Non-pigmented ciliary epithelial cell (primary cell): ENCODE data around the gene TBX20.
A peak's percentile ranks its signal among the peaks of the same experiment; 100 is the strongest.

ENCODE experiments used
- DNase-seq: peaks from one replicate; pipeline ENCODE4 v3.0.0-alpha.2; 2010; ENCODE audit warnings: low read depth

The TBX20 gene

GRCh38 chr7:35253710-35254495 lies at the start of gene TBX20:
TBX20 (minus strand) TSS chr7:35254100; CDS start chr7:35253620, 480 bp downstream.
- DNase-seq, result no peak

GRCh38 chr7:35289376-35289775 lies 35.5 kb upstream of the TBX20 start:
- no peak for DNase-seq

DNA sequence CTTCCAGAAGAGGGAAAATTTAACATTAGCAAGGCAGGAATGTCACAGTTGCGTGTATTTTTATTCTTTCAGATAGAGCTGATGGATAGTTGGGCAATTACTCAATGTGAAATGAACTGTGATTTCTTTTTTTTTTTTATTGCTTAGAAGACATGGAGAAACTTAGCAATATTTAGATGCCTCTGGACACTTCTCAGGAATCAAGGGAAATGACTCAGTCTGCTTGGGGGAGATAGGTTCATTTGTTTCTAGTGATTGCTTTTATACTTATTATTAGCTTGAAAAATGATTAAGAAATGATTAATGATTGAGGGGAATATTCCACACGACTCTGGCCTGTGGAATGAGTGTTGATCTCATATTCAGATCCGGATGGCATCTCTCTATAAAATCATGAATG lies 33.1 kb upstream of the TBX20 start:
- peak; percentile 17 for DNase-seq

DNA sequence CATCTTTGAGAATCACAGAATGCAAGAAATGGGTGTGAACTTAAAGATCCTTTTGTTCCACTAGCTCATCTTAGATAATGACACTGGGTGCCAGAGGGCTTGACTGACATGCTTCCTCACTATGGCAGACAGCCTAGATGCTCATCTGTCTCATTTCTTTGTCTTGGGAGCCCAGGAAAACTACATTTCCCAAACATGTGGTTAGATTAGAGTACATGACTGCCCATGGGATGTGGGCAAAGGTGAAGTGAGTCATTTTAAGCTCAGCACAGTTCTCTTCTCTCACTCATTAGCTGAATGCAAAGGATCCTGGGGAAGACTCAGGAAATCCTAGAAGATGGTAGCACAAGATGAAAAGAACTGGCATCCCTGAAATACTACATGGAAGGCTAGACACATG lies 32.5 kb upstream of the TBX20 start:
- DNase-seq, result peak; percentile 53

GRCh38 chr7:35285799-35286198 lies 31.9 kb upstream of the TBX20 start:
- no peak for DNase-seq

GRCh38 chr7:35280902-35281301 lies 27.0 kb upstream of the TBX20 start:
- DNase-seq, result no peak

GRCh38 chr7:35277359-35277758 lies 23.5 kb upstream of the TBX20 start:
- DNase-seq, result no peak

DNA sequence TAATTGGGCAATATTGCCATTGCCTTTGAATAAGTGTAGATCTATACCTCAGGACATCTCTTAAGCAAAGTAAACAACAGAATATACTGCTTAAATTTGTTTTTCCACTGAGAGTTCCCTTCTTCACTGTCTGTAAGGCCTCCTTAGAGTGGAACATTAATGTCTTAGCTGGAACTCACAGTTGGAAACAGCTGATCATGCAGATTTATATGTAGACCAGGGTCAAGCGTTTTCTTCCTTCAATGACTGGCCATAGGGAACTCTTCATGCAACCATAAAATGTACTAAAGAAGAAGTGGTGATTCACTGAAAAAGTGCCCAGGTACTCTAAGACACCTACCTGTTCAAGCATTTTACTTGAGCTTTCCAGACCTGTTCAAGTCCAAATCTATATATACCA lies 18.3 kb upstream of the TBX20 start:
- DNase-seq, result no peak

DNA sequence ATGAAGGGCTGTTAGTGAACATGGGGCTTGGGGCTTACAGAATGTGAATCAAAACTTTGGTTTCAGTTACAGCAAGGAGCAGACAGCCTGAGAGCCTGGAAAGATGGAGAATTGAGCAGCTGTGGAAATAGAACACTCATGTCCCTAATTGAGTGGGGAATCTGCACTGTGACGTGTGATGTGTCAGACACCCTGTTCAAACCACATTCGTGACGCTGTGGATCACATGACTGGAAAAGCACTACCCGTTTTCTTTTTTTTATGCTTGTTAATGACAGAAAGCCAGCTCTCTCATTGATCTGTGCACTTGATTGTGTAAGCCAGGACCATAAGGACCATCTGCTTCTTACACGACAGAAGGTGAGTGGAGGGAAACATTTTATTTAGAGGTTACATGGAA lies 15.1 kb upstream of the TBX20 start:
- DNase-seq, result no peak

- DNase-seq, result no peak
Measured at GRCh38 chr7:35267411-35267810, 13.5 kb upstream of the TBX20 start.

DNA sequence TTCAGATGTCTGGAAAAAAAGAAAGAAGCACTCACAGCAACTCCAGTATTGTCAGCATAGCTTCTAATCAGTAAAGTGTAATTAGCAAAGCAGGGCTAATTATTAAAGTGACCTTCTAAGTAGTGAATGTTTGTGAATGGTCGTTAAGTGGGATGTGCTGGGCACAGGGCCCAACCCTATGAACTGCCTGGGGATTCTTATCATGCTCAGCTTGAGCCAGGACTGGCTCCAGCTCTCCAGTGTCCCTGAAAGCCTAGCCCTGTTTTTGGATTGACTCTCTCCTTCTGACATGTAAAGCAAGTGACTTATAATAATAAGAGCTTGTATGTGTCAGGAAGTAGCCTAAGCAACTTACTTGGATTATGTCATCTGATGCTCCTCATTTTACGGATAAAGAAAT lies 9.5 kb upstream of the TBX20 start:
- no peak for DNase-seq

DNA sequence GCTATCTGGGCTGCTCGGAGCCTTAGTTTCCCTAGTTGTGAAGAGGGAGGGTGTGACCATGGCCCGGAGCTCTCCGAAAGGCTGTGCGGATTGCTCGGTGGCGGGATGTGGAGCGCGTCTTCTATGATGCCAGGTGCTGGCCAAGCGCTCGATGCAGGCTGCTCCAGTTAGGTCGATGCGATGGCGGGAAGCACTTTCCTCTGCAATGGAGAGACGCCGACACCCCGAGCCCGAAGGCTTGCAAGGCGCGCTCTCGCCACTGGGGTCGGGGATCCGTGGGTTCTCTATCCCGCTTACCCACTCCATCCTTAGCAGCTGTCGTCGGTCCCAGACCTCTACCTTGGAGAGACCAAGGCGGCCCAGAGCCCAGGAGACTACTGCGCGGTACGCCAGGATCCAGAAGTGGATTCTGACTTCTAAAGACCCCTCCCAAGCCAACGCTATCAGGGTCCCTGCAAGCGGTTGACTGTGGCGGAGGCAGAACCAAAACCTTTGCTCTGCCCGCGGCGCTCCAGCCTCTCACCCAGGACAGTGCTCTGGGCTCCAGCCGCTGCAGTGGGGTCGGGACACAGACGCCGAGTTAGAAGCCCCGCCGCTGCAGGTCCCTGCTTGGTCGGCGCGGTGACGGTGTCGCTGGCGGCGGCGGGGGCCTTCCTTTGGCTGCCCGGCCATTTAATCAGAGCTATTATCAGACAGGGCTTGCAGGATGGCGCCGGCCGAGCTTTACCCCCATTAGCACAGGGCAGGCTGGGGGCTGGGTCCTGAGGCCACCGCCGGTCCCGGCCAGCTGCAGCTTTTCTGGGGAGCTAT lies 7.8 kb upstream of the TBX20 start:
- DNase-seq, result no peak

GRCh38 chr7:35261041-35261440 lies 7.1 kb upstream of the TBX20 start:
- no peak for DNase-seq

DNA sequence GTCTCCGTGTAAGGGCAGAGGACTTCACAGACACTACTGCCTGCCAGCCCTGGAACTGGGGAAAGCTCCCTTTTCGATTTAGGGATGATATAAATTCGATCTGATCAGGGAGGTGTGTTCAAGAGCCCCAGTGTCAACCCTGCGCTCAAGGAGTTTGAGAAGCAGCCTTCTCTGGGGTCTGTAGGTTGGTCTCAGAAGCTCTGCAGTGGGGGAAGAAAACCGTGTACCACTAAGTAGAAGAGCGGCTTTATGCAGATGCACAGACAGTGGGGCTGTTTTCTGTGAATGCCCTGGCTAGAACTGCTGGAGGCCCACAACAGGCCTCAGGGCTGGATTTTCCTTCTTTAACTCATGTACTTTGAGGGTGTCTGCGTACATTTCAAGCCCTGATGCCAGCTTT lies 6.3 kb upstream of the TBX20 start:
- no peak for DNase-seq

GRCh38 chr7:35259523-35259908 lies 5.6 kb upstream of the TBX20 start:
- DNase-seq, result no peak

- no peak for DNase-seq
Measured at GRCh38 chr7:35258868-35259522, 5.1 kb upstream of the TBX20 start.

DNA sequence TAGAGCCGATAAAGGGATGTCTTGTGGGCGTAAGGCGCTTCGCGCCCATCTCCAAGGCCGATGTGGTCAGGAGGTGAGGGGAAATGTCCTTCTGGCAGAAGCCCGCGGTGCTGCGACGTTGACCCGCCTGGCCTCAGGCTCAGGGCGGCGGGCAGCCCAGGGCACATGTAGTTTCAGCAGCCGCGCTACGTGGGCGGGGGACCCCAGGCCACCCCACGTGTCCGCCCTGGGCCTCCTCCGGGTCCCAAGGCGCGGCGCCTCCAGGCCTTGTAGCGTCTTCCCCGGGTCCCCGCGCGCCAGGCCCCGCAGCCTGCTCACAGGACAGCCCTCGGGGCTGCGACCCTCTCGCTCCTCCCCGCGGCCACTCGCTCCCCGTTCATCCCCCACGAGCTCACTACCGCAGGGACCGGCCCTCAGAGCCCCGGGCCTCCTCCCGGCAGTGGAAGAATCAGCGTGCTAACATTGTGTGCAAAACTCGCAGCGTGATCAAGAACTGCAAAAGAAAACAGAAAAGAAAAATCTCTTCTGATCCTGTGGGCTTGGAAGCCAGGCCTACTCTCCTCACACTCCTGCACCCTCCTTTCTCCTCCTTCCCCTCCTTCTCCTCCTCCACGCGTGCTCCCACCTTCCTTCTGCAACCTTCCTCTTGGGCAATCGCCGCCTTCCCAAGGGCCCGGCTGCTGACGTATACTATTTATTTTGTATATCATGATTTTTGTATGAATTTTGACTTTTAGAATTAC lies 4.4 kb upstream of the TBX20 start:
- DNase-seq, result no peak

- no peak for DNase-seq
Measured at GRCh38 chr7:35257251-35258124, 3.6 kb upstream of the TBX20 start.

GRCh38 chr7:35256256-35257175 lies 2.6 kb upstream of the TBX20 start:
- DNase-seq, result no peak
